Vagina (tissue), 2 donors: ENCODE measurements around the gene EIF1. TPM values are rescaled to one million over a fixed set of nuclear protein-coding genes. Genes with fewer than 3 reads are reported as not detected.
A peak's percentile ranks its signal among the peaks of the same experiment; 100 is the strongest.
"Not testable (repeated sequence)": the region's sequence is repeated elsewhere in the genome, so short reads cannot be mapped to it uniquely, and the experiment has no call there.

Experiments
- DNase-seq, 2 donors: peaks; one replicate each; pipeline ENCODE4 v3.0.0-alpha.2; 2017; ENCODE audit errors: extremely low spot score in 2 of 2
- H3K27ac ChIP-seq: fragments of 200-600 bp; sonication (generic); one replicate; pipeline ENCODE4 v1.5.1; 2019
- H3K27me3 ChIP-seq: fragments of 200-600 bp; sonication (generic); one replicate; pipeline ENCODE4 v1.5.1; 2019
- H3K36me3 ChIP-seq, 2 donors: fragments of 200-600 bp; sonication (generic); one replicate each; pipeline ENCODE4 v1.5.1; 2017 to 2019
- H3K4me1 ChIP-seq: fragments of 200-600 bp; sonication (generic); one replicate; pipeline ENCODE4 v1.5.1; 2019
- H3K4me3 ChIP-seq, 2 donors: fragments of 200-600 bp; sonication (generic); 1 replicate in 1 of 2; 2 replicates in 1 of 2; pipeline ENCODE4 v1.5.1; 2016 to 2019
- H3K9me3 ChIP-seq: fragments of 200-600 bp; sonication (generic); one replicate; pipeline ENCODE4 v1.5.1; 2019
- POLR2A ChIP-seq, 2 donors: fragments of 450-650 bp; IDR thresholded peaks; one replicate each; pipeline ENCODE4 v1.6.1; 2017; ENCODE audit warnings: antibody characterized with exemption in 2 of 2, mild to moderate bottlenecking in 2 of 2, moderate library complexity in 2 of 2
- POLR2AphosphoS5 ChIP-seq, 2 donors: sonication (generic); formaldehyde crosslinking; IDR thresholded peaks; one replicate each; pipeline ENCODE4 v1.9.0; 2017; ENCODE audit warnings: antibody characterized with exemption in 2 of 2, mild to moderate bottlenecking in 2 of 2, low read depth in 1 of 2; ENCODE audit not compliant: insufficient read depth in 1 of 2
- intact Hi-C: fragments of 100-400 bp; cut with DNase I; formaldehyde crosslinking; loops from one replicate; pipeline ENCODE4 v1.15.1; 2023
- total RNA-seq: library from RNA; depleted of rRNA; stranded (reverse); fragments of >200 nt; gene quantifications from one replicate; pipeline ENCODE4 v1.2.3, GENCODE V29; 2016
- TF ChIP-seq, protein P1 (sequence below), 3 experiments: fragments of 450-650 bp in 2 of 3; fragments of 200-600 bp in 1 of 3; sonication (generic) in 1 of 3; IDR thresholded peaks; one replicate each; pipeline ENCODE4 v1.5.1; 2017 to 2019; ENCODE audit warnings: antibody characterized with exemption in 3 of 3, mild to moderate bottlenecking in 2 of 3, moderate library complexity in 2 of 3

The EIF1 gene
- total RNA-seq, 1 donor from 2014 or later: 204 TPM

DNA sequence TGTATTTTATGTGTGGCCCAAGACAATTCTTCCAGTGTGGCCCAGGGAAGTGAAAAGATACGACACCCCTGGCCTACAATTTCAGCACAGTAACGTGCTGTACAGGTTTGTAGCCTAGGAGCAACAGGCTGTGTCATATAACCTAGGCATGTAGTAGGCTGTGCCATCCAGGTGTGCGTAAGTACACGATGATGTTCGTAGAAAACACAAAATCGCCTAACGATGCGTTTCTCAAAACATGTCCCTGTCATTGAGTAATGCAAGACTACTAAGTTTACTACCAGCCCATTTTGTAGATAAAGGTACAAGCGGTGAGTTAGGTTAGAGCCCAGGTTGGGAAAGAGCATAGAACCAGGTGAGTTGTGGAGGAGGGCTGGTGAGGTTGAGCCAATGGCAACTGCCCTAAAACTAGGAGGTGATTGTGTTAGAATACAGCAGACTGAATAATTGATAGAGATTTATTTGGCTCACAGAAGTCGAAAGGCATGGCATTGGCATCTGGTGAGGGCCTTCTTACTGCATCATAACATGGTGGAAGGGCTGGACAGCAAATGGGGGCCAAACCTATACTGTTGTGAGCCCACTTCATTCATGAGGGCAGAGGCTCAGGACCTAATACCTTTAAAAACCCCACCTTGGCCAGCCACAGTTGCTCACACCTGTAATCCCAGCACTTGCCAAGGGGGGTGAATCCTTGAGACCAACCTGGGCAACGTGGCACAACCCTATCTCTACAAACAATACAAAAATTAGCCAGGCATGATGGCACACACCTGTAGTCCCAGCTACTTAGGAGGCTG is 4.2 kb downstream of the EIF1 start:
- peaks cover 42% of the 10 kb centered on the region for H3K4me1 ChIP-seq
- H3K27ac ChIP-seq: no peak overlapping the region
- H3K36me3 ChIP-seq: peaks cover 6 to 57% of the 10 kb centered on the region in 2 donors
- H3K27me3 ChIP-seq: no peaks in the 10 kb centered on the region
- H3K4me3 ChIP-seq: no peak overlapping the region
- H3K9me3 ChIP-seq: no peaks in the 10 kb centered on the region
- no peak for TF ChIP-seq POLR2AphosphoS5 (IDR thresholded peaks at IDR 0.05; ENCODE audit: insufficient read depth in 1 of 2, low read depth in 1 of 2)
- DNase-seq: no peak
- intact Hi-C loops: no loop called here

DNA sequence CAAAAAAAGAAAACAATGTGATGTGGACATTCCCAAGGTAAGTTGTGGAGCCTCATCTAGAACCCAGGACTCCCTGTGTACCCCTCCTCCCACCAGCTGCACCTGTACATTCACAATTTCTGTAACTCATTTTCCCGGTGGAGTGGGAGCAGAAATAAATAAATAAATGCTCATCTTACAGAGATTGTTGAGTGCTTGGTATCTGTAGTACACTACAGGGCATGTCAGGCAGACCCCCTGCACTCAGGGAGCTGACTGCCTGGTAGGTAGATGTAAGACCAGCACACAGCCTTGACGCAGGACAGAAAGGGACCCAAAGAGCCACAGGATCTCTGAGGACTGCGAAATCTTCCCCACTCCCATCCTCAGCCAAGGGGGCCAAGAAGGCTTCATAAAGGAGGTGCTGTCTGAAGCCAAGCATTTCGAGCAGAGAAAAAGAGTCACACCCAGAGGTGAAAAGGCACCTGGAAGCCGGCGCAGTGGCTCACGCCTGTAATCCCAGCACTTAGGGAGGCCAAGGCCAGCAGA is 6.5 kb downstream of the EIF1 start:
- Histone ChIP-seq H3K27ac (peak overlapping the region; percentile 85), H3K9me3 (no peaks in the 10 kb centered on the region), H3K4me1 (peaks cover 34% of the 10 kb centered on the region), H3K4me3 (no peak overlapping the region), H3K36me3 (peaks cover 6 to 49% of the 10 kb centered on the region in 2 donors), H3K27me3 (no peaks in the 10 kb centered on the region)
- intact Hi-C loops: no loop called here
- TF ChIP-seq, protein P1, sequence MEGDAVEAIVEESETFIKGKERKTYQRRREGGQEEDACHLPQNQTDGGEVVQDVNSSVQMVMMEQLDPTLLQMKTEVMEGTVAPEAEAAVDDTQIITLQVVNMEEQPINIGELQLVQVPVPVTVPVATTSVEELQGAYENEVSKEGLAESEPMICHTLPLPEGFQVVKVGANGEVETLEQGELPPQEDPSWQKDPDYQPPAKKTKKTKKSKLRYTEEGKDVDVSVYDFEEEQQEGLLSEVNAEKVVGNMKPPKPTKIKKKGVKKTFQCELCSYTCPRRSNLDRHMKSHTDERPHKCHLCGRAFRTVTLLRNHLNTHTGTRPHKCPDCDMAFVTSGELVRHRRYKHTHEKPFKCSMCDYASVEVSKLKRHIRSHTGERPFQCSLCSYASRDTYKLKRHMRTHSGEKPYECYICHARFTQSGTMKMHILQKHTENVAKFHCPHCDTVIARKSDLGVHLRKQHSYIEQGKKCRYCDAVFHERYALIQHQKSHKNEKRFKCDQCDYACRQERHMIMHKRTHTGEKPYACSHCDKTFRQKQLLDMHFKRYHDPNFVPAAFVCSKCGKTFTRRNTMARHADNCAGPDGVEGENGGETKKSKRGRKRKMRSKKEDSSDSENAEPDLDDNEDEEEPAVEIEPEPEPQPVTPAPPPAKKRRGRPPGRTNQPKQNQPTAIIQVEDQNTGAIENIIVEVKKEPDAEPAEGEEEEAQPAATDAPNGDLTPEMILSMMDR (IDR thresholded peaks at IDR 0.05): no peak
- TF ChIP-seq POLR2AphosphoS5 (IDR thresholded peaks at IDR 0.05; ENCODE audit: insufficient read depth in 1 of 2, low read depth in 1 of 2) (no peak), POLR2A (IDR thresholded peaks at IDR 0.05) (no peak)
- DNase-seq: no peak

DNA sequence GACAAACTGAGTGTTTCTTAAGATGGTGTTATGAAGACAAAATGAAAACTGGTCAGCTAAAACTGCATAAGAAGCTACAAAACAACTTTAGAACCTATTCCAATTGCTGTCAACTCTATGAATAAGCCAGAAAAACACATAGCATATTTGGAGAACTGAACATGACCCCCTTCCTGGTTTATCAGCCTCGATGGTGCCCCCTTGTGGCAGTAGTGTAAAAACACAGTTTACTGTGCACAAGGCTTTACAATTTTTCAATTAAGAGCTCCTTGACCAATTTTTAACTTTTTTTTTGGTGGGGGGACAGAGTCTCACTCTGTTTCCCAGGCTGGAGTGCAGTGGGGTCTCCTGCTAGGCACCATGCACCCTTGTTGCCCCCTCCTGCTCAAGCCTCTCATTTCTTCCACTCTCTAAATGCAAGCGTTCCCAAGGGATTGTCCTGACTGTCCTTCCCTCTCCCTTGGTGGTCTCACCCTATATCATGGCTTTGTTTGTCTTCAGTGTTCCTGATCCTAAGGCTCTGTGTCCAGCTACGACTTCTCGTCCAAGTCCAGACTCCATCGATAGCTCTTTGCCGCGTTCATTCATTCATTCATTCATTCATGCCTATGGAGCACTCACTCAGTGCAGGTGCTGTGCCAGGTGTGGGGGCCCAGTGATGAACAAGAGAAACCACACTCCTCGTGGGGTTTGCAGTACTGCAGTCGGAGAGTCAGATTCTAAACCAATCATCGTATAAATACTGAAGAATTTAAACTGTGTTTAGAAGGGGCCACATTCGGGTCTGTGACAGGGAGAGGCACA is 7.5 kb downstream of the EIF1 start:
- no peak for DNase-seq
- Histone ChIP-seq H3K27me3 (no peaks in the 10 kb centered on the region), H3K4me3 (no peak overlapping the region), H3K36me3 (peaks cover 2 to 39% of the 10 kb centered on the region in 2 donors), H3K4me1 (peaks cover 24% of the 10 kb centered on the region), H3K27ac (peak overlapping the region; percentile 85), H3K9me3 (no peaks in the 10 kb centered on the region)
- intact Hi-C loops: no loop called here
- TF ChIP-seq POLR2A (IDR thresholded peaks at IDR 0.05) (no peak), POLR2AphosphoS5 (IDR thresholded peaks at IDR 0.05; ENCODE audit: insufficient read depth in 1 of 2, low read depth in 1 of 2) (no peak)
- TF ChIP-seq, protein P1 (IDR thresholded peaks at IDR 0.05): peak; percentile 25 to 69 (median 55)

DNA sequence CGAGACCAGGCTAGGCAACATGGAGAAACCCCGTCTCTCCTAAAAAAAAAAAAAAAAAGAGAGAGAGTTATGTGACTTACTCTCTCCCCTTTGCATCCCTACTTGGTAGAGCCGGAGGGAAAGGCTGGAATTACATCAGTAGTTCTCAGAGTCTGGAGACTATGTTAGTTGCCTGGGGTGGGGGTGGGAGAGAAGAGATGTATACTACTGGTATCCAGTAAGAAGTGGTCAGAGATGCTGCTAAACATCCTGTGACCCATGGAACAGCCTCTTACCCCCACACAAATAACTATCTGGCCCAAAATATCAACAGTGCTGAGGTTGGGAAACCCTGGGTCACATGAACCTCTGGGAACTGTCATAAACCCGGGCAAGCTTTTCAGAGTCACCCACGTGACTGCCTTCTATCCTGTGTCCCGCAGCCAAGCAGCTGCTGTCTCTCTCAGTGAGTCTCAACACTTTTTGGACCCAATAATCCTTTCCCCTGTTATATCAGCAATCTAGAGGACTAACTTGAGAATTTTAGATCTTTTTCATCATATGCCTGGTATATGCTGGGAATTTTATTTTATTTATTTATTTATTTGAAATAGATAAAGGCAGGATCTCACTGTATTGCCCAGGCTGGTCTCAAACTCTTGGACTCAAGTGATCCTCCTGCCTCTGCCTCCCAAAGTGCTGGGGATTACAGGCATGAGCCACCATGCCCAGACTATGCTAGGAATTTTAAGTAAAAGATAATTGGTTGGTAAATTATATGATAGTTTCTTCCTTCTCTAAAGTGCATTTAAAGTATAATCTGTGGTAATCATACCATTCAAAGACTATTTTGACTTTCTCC is 8.7 kb downstream of the EIF1 start:
- no peaks in the 10 kb centered on the region for H3K27me3 ChIP-seq
- H3K36me3 ChIP-seq: peaks cover 0 to 27% of the 10 kb centered on the region in 2 donors
- H3K27ac ChIP-seq: peak overlapping the region; percentile 85
- H3K9me3 ChIP-seq: no peaks in the 10 kb centered on the region
- TF ChIP-seq, protein P1 (IDR thresholded peaks at IDR 0.05): no peak
- TF ChIP-seq POLR2AphosphoS5 (IDR thresholded peaks at IDR 0.05; ENCODE audit: insufficient read depth in 1 of 2, low read depth in 1 of 2) (peak in 1 of 2 donors; percentile 94), POLR2A (IDR thresholded peaks at IDR 0.05) (no peak)
- peak in 1 of 2 donors; percentile 96 for DNase-seq
- peaks cover 17% of the 10 kb centered on the region for H3K4me1 ChIP-seq
- H3K4me3 ChIP-seq: no peak overlapping the region
- intact Hi-C loops: no loop called here

DNA sequence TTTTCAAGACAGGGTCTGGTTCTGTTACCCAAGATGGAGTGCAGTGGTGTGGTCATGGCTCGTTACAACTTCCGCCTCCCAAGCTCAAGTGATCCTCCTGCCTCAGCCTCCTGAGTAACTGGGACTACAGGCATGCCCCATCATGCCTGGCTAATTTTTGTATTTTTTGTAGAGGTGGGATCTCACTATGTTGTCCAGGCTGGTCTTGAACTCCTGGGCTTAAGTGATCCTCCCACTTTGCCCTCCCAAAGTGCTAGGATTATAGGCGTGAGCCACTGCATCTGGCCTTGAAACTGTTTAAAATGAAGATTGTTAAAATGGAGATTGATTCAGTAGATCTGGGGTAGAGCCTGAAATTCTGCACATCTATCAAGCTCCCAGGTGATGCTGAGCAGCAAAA is 12.2 kb downstream of the EIF1 start:
- H3K27me3 ChIP-seq, intact Hi-C loops, H3K4me3 ChIP-seq, H3K9me3 ChIP-seq, H3K27ac ChIP-seq, H3K36me3 ChIP-seq, DNase-seq: not testable (repeated sequence)
- H3K4me1 ChIP-seq: peaks cover 12% of the 10 kb centered on the region
